ENCODE results near the gene OR7C1.

OR7C1 gene

DNA sequence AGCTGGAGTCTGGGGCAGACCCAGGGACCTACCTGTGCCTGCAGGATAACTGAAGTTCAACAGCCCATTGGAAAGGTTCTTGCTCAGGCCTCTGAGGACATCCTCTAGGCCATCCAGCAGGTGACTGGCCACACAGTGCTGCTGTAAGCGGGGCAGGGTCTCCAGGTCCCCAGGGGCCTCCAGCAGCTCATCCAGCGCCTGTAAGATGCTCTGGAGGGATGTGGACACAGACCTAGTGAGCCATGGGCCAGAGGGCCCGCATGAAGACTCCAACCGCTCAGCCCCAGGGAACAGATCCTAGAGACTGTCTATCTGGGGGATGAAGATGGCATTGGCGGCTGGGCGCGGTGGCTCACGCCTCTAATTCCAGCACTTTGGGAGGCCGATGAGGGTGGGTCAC lies 70.6 kb downstream of the OR7C1 start:
- DNase-seq (ENCODE audit: insufficient read length, low spot score) (no peak), FAIRE-seq (no peak)
- TF ChIP-seq POLR2A (IDR thresholded peaks at IDR 0.05; ENCODE audit: low read depth, low read length), result no peak

DNA sequence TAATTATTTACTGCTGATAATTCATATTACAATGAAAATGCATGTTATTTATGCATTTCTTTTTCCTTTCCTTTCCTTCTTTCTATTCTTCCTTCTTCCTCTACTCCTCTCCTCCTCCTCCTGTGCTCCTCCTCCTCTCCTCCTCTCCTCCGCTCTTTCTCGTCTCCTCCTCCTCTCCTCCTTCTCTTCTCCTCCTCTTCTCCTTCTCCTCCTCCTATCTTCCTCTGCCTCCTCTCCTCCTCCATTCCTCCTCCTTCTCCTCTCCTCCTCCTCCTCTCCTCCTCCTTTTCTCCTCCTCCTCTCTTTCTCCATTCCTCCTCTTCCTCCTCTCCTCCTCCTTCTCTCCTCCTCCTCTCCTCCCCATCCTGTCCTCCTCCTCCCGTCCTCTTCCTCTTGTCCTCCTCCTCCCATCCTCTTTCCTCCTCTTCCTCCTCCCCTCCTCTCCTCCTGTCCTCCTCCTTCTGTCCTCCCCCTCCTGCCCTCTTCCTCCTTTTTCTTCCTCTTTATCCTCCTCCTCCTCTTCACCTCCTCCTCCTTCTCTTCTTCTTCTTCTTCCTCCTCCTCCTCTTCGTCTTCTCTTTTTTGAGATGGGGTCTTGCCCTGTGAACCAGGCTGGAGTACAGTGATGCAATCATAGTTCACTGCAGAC lies 71.4 kb downstream of the OR7C1 start:
- DNase-seq (ENCODE audit: insufficient read length, low spot score) (no peak), FAIRE-seq (no peak)
- TF ChIP-seq POLR2A (IDR thresholded peaks at IDR 0.05; ENCODE audit: low read depth, low read length), result no peak

DNA sequence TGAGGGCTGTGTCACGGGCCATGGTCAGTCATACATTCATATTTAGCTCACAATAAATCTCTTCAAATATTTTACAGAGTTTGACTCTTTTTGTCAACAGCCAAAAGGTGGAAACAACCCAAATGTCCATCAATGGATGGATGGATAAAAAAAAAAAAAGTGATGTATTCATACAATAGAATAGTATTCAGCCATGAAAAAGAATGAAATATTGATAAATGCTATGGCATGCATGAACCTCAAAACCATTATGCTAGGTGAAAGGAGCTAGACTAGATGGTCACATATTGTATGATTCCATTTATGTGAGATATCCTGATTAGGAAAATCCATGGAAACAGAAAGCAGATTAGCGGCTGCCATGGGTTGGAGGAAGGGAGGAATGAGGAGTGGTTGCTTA lies 72.9 kb downstream of the OR7C1 start:
- TF ChIP-seq POLR2A (IDR thresholded peaks at IDR 0.05; ENCODE audit: low read depth, low read length), result no peak
- no peak for DNase-seq (ENCODE audit: insufficient read length, low spot score)
- FAIRE-seq, result no peak

DNA sequence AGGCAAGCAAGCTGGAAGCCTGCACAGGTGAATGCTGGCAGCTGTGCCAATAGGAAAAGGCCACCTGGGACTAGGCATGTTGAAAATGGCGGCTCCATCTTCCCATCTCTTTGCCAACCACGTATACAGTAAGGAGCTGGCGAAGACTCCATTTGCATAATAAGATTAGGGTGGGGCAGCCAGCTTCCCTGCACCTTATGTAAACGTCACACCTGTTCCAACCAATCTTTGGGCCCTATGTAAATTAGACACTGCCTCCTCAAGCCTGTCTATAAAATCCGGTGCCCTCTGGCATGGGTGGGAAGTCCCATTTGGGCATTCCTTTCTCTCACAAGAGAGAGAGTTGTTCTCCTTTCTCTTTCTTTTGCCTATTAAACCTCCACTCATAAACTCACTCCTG lies 73.4 kb downstream of the OR7C1 start:
- DNase-seq (ENCODE audit: insufficient read length, low spot score) (no peak), FAIRE-seq (no peak)
- no peak for TF ChIP-seq POLR2A (IDR thresholded peaks at IDR 0.05; ENCODE audit: low read depth, low read length)

DNA sequence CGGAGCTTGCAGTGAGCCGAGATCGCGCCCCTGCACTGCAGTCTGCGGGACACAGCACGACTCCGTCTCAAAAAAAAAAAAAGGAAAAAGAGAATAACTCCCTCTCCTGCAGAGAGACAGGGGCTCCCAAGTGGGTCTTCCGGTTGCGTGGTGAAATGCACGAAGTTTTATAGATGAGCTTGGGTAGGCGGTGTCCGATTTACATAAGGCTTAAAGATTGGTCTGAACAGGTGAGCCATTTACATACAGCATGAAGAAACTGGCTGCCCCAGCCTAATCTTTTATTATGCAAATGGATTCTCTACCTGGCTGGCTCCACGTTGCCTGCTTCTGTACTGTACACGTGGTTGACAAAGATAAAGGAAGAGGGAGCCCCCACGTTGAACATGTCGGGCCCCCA lies 76.2 kb downstream of the OR7C1 start:
- TF ChIP-seq POLR2A (IDR thresholded peaks at IDR 0.05; ENCODE audit: low read depth, low read length), result no peak
- FAIRE-seq (no peak), DNase-seq (ENCODE audit: insufficient read length, low spot score) (no peak)

DNA sequence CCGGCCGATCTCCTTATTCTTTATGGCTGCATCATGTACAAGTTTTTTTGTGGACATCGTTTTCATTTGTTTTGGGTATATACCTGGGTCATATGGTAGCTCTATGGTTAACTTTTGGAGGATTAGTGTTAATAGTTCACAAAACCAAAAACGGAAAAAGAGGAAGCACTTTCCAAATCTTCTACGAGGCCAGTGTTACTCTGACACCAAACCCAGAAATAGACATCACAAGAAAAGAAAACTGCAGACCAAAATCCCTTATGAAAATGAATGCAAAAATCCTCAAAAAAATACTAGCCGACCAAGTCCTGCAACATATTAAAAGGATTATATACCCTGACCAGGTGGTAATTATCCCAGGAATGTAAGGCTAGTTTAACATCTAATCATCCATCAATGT lies 86.4 kb downstream of the OR7C1 start:
- DNase-seq (ENCODE audit: insufficient read length, low spot score) (no peak), FAIRE-seq (no peak)

More for the DNA sequence above, 86.4 kb downstream of the OR7C1 start:
- TF ChIP-seq POLR2A (IDR thresholded peaks at IDR 0.05; ENCODE audit: low read depth, low read length), result no peak

Measured in H54 (cell line).